Neuron (in vitro differentiated cells): ENCODE measurements around the gene ATXN10.

Experiments used
- H2AFZ ChIP-seq: one replicate; pipeline ENCODE4 v1.6.1; 2013; ENCODE audit warnings: low read depth, mild to moderate bottlenecking, inconsistent platforms, low read length, moderate library complexity
- H3K27me3 ChIP-seq: one replicate; pipeline ENCODE4 v1.6.1; 2013; ENCODE audit warnings: low read length; ENCODE audit not compliant: insufficient read depth
- H3K36me3 ChIP-seq: one replicate; pipeline ENCODE4 v1.6.1; 2013; ENCODE audit warnings: low read length; ENCODE audit not compliant: insufficient read depth
- H3K4me1 ChIP-seq: one replicate; pipeline ENCODE4 v1.6.1; 2013; ENCODE audit warnings: low read length; ENCODE audit not compliant: insufficient read depth
- H3K4me3 ChIP-seq: 2 replicates; pipeline ENCODE4 v1.5.1; 2013; ENCODE audit warnings: mild to moderate bottlenecking, low read length, moderate library complexity
- H3K9me3 ChIP-seq: one replicate; pipeline ENCODE4 v1.6.1; 2013; ENCODE audit warnings: low read length

The ATXN10 gene

DNA sequence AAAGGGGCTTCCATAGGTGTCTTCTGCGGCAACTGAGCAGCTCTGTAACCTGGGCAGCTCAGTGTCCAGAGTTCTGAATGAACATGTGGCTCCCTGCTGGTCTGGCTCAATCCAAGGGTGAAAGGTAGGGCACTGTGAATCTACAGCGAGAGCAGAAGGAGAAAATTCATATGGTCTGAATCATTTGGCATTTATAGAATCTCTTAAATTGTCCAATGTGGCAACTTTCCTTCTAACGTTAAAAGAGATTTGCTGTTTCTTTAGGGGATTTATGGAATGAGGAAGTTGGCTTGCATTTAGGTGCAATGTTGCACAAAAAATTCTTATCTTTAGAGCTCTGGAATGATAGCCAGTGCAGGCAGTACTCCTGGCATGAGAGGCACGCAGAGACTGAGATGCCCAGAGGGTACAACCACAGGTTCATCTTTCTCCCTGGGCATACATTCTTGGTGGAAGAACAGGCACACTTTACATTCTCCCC is 17.0 kb downstream of the ATXN10 start:
- Histone ChIP-seq H3K9me3 (peaks cover 8% of the 10 kb centered on the region), H3K4me3 (no peak overlapping the region), H3K27me3 (no peaks in the 10 kb centered on the region), H3K4me1 (peaks cover 39% of the 10 kb centered on the region), H3K36me3 (peaks cover 40% of the 10 kb centered on the region), H2AFZ (no peak overlapping the region)

DNA sequence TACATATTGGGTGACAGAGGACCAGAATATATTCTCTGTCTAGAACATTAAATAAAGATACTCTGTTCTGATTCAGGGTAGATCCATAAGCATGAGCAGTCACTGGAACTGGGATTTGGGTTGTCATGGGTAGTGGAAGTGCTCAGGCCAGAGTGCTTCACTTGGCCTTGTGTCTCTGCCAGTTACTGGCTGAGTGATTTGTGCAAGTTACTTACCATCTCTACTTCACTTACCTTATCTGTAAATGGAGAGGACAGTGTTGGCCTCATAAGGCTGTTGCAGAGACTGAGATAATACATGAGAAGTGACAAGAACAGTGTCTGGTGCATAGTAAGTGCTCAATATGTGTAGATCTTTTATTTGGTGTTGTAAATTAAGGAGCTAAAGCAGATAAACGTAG is 17.6 kb downstream of the ATXN10 start:
- H3K27me3 ChIP-seq: no peaks in the 10 kb centered on the region
- no peak overlapping the region for H2AFZ ChIP-seq
- H3K36me3 ChIP-seq: peaks cover 45% of the 10 kb centered on the region
- H3K4me1 ChIP-seq: peaks cover 33% of the 10 kb centered on the region
- H3K9me3 ChIP-seq: peaks cover 8% of the 10 kb centered on the region
- H3K4me3 ChIP-seq: no peak overlapping the region

DNA sequence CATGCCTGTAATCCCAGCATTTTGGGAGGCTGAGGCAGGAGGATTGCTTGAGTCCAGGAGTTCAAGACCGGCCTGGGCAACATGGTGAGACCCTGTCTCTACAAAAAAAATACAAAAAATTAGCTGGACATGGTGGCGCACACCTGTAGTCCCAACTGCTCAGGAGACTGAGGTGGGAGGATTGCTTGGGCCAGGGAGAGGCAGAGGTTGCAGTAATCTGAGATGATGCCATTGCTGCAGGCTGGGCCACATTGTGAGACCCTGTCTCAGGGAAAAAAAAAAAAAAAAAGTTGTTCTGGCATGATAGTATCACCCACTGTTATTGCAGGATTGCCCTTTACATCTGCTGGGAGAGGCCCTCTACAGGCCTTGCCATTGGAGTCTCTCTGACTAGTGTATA is 18.4 kb downstream of the ATXN10 start:
- H3K27me3 ChIP-seq: no peaks in the 10 kb centered on the region
- H2AFZ ChIP-seq: no peak overlapping the region
- peaks cover 8% of the 10 kb centered on the region for H3K9me3 ChIP-seq
- no peak overlapping the region for H3K4me3 ChIP-seq
- H3K4me1 ChIP-seq: peaks cover 25% of the 10 kb centered on the region
- H3K36me3 ChIP-seq: peaks cover 48% of the 10 kb centered on the region

DNA sequence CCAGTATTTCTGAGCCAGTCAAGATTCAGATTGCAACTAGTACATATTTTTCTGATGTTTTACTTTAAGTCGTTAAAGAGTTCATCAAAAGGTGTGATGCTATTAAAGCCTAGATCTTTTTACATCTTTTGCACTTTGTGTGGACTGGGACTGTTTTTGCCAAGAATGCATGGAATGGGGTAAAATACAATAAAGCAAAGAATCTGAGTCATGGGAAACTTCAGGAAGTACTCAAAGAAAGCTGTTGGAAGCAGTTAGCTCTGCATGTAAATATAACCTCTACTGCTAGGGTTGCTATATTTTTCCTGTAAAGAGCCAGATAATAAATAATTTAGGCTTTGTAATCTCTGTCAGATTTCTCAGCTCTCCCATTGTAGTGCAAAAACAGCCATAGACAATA is 20.9 kb downstream of the ATXN10 start:
- peaks cover 69% of the 10 kb centered on the region for H3K36me3 ChIP-seq
- H3K4me3 ChIP-seq: no peak overlapping the region
- peaks cover 17% of the 10 kb centered on the region for H3K4me1 ChIP-seq
- peaks cover 6% of the 10 kb centered on the region for H3K9me3 ChIP-seq
- no peak overlapping the region for H2AFZ ChIP-seq
- no peaks in the 10 kb centered on the region for H3K27me3 ChIP-seq

DNA sequence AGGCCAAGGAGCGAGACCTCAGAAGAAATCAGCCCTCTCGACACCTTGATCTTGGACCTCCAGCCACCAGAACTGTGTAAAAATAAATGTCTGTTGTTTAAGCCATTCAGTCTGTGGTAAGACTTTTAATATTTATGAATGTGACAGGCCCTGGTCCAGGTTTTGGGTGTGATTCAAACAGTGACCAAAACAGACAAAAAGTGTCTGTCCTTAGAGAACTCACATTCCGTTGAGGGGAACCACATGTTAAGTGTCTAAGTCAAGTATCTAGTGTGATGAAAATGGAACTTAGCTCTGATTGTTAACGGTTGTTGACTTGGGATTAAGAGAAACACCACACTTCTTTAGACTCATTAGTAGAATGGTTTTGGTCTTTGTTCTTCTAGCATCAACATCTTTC is 22.2 kb downstream of the ATXN10 start:
- H2AFZ ChIP-seq: no peak overlapping the region
- H3K9me3 ChIP-seq: peaks cover 6% of the 10 kb centered on the region
- peaks cover 70% of the 10 kb centered on the region for H3K36me3 ChIP-seq
- no peak overlapping the region for H3K4me3 ChIP-seq
- peaks cover 10% of the 10 kb centered on the region for H3K4me1 ChIP-seq
- no peaks in the 10 kb centered on the region for H3K27me3 ChIP-seq

DNA sequence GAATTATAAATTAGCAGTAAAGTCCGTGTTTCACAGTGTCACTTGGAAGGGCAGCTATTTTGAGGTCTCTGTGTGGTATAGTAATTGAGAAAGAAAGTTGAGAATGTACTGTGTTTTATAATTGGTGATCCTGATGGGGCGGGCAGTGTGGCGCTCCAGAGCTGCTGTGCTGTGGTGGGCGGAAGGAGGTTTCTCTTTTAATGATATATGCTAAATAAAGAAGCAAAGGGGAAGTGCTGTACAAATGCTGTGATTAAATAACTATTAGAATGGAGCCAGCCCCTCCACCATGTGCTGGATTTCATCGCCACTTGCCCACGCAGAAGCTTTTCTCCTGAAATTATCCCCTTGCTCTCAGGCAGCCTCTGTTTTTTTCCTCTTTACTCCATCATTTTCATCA is 24.6 kb downstream of the ATXN10 start:
- H3K4me1 ChIP-seq: peaks cover 10% of the 10 kb centered on the region
- H3K4me3 ChIP-seq: no peak overlapping the region
- H2AFZ ChIP-seq: no peak overlapping the region
- H3K9me3 ChIP-seq: peaks cover 10% of the 10 kb centered on the region
- peaks cover 69% of the 10 kb centered on the region for H3K36me3 ChIP-seq
- H3K27me3 ChIP-seq: no peaks in the 10 kb centered on the region

DNA sequence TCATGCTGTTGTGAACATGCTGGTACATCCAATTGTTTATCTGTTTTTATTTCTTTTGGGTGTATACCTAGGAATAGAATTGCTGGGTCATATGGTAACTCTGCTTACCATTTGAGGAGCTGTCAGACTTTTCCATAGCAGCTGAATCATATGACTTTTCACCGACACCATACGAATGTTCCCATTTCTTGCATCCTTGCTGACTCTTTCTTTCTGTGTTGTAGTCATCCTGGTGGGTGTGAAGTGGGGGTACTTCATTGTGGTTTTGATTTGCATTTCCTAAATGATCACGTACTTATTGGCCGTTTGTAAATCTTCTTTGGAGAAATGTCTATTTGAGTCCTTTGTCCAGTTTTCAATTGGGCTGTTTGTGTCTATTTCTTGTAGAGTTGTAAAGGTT is 26.5 kb downstream of the ATXN10 start:
- H3K4me3 ChIP-seq: no peak overlapping the region
- H3K4me1 ChIP-seq: peaks cover 2% of the 10 kb centered on the region
- H3K36me3 ChIP-seq: peaks cover 71% of the 10 kb centered on the region
- H2AFZ ChIP-seq: no peak overlapping the region
- peaks cover 14% of the 10 kb centered on the region for H3K9me3 ChIP-seq
- H3K27me3 ChIP-seq: no peaks in the 10 kb centered on the region

DNA sequence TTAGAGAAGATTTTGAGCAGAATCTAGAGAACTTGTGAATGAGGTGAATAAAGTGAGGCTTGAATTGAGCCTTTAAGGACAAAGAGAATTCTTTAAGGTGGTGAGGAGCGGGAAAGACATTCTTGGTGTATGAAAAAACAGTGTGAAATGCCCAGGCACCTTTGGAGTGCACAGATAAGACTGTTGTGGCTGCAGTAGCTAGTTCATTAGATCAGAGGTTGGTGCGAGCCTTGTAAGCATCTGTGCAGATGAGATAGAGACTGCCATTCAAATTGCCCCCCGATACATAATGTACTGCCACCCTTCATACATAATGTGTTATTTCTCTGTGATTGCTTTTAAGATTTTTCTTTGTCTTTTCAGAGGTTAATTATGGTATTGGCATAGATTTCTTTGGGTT is 31.3 kb downstream of the ATXN10 start:
- peaks cover 24% of the 10 kb centered on the region for H3K9me3 ChIP-seq

DNA sequence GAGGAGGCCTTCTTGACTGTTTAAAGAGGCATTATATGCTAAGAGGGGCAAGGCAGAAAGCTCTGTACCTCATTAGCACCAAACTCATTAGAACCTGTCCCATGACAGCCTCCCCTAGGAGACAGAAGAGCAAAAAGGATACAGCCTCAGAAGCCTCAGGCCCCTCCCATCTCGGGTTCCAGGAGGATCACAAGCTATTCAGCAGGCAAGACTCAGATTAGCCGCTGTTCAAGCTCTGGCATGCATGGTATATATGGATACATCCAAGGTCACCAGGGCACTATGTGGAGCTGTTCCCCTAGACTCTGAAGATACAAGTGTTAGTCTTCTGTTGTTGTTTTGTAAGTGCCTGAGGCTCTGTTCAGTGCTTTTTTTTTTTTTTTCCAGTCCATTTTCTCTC is 32.1 kb downstream of the ATXN10 start:
- Histone ChIP-seq H3K9me3 (peaks cover 24% of the 10 kb centered on the region), H3K4me3 (no peak overlapping the region), H3K27me3 (no peaks in the 10 kb centered on the region), H2AFZ (no peak overlapping the region), H3K4me1 (no peaks in the 10 kb centered on the region), H3K36me3 (peaks cover 75% of the 10 kb centered on the region)

More for the DNA sequence above, 31.3 kb downstream of the ATXN10 start:
- peaks cover 74% of the 10 kb centered on the region for H3K36me3 ChIP-seq
- H3K4me3 ChIP-seq: no peak overlapping the region
- no peaks in the 10 kb centered on the region for H3K27me3 ChIP-seq
- H2AFZ ChIP-seq: no peak overlapping the region
- no peaks in the 10 kb centered on the region for H3K4me1 ChIP-seq

DNA sequence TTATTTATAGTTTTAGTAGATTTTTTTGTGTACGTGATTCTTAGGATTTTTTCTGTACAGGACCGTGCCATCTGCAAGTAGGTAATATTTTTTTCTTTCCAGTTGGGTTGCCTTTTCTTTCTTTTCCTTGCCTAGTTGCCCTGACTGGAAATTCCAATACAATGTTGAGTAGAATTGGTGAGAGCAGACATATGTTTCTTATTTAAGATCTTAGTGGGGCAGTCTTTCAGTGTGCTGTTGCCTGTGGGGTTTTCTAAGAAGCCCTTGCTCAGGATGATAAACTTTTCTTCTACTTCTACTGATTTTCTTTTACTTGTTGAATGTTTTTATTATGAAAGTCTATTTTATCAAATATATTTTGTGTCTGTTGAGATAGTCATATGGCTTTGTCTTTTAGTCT is 33.0 kb downstream of the ATXN10 start:
- no peaks in the 10 kb centered on the region for H3K4me1 ChIP-seq
- H3K4me3 ChIP-seq: no peak overlapping the region
- H3K27me3 ChIP-seq: no peaks in the 10 kb centered on the region
- H2AFZ ChIP-seq: no peak overlapping the region
- H3K36me3 ChIP-seq: peaks cover 80% of the 10 kb centered on the region
- peaks cover 24% of the 10 kb centered on the region for H3K9me3 ChIP-seq

DNA sequence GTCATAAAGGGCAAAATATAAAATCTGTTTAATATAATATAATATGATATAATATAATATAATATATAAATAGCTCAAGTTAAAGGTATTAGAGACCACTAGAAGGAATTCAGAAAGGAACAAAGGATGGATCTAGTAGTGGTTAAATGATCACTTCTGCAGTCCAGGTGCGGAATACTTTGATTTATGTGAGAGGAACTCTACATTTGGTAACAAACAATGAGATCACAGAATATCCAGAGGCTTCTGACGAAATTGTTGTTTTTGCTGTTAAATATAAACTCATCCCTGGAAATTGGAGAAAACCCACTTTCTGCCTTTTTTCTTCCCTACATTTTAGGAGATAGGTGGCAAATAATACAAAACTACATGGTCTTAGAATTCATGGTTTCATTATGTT is 36.0 kb downstream of the ATXN10 start:
- Histone ChIP-seq H3K36me3 (peaks cover 61% of the 10 kb centered on the region), H3K4me1 (no peaks in the 10 kb centered on the region)

DNA sequence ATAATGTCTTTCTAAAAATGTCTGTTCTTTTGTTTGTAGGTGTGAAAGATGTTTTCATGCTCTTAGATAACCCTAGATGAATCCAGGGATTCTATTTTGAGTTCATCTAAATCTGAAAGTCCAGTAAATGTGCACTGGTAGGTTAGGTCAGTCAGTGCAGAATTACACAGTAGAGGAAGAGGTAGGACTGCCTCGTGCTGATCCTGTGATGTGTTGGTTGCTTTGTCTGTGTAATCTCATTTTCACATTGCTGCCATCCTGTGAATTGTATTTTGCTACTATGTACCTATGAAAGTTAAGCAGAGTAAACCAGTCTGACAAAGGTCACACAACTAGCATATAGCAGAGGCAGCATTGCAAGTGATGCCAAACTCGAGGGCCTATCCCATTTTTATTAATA is 36.5 kb downstream of the ATXN10 start:
- Histone ChIP-seq H2AFZ (no peak overlapping the region), H3K9me3 (peaks cover 16% of the 10 kb centered on the region), H3K4me3 (no peak overlapping the region), H3K4me1 (no peaks in the 10 kb centered on the region), H3K36me3 (peaks cover 55% of the 10 kb centered on the region), H3K27me3 (no peaks in the 10 kb centered on the region)

More for the DNA sequence above, 36.0 kb downstream of the ATXN10 start:
- Histone ChIP-seq H3K9me3 (peaks cover 21% of the 10 kb centered on the region), H3K27me3 (no peaks in the 10 kb centered on the region), H2AFZ (no peak overlapping the region), H3K4me3 (no peak overlapping the region)

DNA sequence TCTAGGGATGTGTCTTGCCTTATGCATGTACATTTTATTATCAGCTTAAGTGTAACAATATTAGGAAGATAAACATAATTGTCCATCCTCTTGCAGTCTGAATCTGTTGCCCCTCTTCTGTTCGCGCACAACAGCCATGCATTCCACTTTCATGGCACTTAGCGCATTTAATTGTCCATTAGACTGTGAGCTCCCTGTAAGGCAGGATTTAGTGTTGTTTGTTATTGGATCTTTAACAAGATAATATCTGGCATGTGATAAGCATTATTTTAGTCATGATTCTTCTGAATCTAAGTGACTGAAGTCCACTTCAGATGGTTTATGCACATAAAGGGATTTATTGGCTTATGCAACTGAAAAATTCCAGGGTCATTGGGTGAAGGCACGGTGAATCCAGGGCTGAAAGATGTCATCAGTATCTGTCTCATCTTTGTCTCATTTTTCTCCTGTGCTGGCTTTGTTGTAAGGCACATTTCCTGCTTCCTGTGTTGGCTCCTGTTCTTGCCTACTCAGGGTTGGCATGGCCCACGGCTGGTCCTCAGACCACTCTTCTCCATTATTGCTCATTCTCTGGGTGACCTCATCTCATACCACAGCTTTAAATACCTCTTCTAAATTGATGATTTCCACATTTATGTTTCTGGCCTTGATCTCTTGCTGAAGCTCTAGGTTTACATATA is 37.6 kb downstream of the ATXN10 start:
- Histone ChIP-seq H3K4me3 (no peak overlapping the region), H2AFZ (no peak overlapping the region), H3K27me3 (no peaks in the 10 kb centered on the region), H3K9me3 (peaks cover 8% of the 10 kb centered on the region), H3K36me3 (peaks cover 45% of the 10 kb centered on the region), H3K4me1 (no peaks in the 10 kb centered on the region)

DNA sequence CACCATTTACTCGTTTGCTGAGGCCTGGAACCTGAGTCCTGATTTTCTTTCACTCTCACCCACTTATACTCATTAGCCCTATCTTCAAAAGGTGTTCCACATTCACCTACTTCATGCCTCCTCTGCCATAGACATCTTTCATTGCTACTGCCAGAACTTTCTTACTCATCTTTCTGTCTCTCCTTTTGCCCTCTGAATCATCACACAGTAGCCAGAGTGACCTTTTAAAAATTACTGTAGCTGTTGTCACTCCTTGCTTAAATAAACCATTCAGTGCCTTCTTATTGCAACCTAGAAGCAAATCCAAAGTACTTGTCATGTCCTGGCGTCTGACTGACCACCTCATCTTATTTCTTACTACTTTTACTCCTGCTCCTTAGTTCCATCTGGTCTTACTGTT is 38.2 kb downstream of the ATXN10 start:
- H3K9me3 ChIP-seq: peaks cover 4% of the 10 kb centered on the region
- peaks cover 39% of the 10 kb centered on the region for H3K36me3 ChIP-seq
- no peak overlapping the region for H3K4me3 ChIP-seq
- H3K27me3 ChIP-seq: no peaks in the 10 kb centered on the region
- no peak overlapping the region for H2AFZ ChIP-seq
- H3K4me1 ChIP-seq: no peaks in the 10 kb centered on the region
